GM19025 (cell line): Measurements from ENCODE around the gene TPP2.

ENCODE experiments used
- ATAC-seq: cut with Tn5 transposase; IDR thresholded peaks from one replicate; pipeline ENCODE4 v1.9.1; 2021; ENCODE audit warnings: mild to moderate bottlenecking, low read depth, moderate library complexity; ENCODE audit not compliant: unreplicated experiment

TPP2 gene

GRCh38 chr13:102596147-102597028, at the start of gene TPP2:
TPP2 (plus strand) TSS chr13:102596986; CDS start chr13:102597039, 53 bp downstream.
- peak; percentile 82 for ATAC-seq

GRCh38 chr13:102548811-102549210, 48.0 kb upstream of the TPP2 start:
- no peak for ATAC-seq

DNA sequence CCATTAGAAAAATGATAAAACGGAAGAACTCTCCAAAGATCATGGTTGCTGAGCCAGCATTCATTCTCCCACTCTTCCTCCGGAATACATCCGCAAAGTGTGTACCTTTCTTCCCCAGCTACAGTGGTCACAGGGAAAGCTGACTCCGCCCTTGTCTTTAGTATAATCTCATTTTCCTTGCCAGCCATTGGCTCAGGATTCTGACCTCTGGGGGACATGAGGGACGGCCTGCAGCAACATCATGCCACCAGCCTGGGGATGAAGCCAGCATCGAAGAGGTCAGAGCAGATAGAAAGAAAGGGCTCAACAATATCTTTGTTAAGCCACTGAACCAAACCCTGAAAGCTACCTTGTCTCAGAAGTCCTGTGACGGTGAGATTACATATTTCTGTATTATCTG, 46.3 kb upstream of the TPP2 start:
- ATAC-seq = no peak

DNA sequence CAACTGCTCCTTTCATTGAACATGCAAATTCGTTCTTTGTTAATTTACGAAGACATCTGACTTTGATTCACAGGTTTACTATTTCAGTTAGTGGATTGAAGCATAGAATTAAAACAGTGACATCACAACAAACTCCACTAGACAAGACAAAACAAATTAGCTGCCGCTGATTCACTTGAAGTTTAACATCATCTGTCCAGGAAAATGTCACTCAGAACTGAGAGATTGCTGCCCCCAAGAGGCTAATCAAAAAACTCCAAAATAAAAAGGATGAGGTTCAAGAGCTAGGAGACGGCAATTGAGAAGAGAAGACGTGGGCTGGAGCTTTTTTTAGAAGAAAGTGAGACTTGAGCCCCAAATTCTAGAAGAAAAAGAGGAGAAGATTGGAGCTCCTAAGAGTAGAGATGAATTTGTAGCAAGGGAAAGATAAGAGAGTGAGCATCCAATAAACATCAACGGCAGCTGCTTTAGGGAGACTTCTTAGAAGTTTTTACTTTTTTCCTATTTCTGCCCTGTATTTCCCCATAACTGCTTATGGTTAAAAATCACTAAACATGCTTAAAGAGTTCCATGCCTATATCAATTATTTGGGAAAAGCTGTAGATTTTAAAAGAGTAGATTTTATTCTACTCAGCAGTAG, 40.8 kb upstream of the TPP2 start:
- no peak for ATAC-seq

DNA sequence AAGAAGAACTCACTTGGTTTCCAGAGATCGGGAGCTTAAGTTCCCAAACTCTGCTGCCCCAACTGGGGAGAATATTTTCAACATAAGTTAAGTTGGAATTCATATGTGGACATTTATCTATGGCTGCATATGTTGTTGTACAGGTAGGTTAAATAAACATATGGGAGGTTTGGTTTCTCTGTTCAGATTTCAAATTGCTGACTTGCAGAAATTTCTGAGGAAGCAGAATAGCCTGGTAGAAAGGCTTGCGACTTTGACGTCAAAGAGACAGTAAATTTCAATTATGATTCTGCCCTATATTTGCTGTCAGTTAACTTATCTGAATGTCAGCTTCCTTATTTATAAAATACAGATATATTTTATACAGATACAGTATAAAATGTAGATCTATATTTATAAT, 40.0 kb upstream of the TPP2 start:
- no peak for ATAC-seq

GRCh38 chr13:102558029-102558428, 38.8 kb upstream of the TPP2 start:
- ATAC-seq = no peak

DNA sequence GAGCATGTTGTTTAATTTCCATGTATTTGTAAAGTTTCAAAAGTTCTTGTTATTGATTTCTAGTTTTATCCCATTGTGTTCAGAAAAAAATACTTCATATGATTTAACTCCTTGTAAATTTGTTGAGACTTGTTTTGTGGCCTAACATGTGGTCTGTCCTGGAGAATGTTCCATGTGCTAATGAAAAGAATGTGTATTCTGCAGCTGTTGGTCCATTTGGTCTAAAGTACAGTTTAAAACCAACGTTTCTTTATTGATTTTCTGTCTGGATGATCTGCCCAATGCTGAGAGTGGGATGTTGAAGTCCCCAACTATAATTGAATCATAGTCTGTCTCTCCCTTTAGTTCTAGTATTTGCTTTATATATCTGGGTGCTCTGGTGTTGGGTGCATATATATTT, 34.9 kb upstream of the TPP2 start:
- ATAC-seq = no peak

DNA sequence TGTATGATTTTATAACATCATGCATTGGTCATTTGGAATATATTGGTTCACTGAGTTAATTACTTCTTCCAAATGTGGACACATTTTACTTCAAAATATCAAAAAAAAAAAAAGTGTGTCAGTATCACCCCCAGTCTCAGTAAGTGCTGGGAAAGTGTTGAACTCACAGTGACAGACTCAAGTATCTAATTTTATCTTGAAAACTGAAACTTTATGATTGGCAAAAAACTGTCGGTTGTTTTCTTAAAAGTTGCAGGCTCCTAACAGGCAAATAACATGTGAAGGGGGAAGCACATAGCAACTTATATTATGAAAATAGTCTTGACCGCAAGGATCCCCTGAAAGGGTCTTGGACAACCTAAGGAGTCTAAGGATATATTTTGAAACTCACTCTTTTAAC, 33.5 kb upstream of the TPP2 start:
- ATAC-seq = no peak

GRCh38 chr13:102564564-102564963, 32.2 kb upstream of the TPP2 start:
- no peak for ATAC-seq

GRCh38 chr13:102566513-102566912, 30.3 kb upstream of the TPP2 start:
- ATAC-seq = no peak

DNA sequence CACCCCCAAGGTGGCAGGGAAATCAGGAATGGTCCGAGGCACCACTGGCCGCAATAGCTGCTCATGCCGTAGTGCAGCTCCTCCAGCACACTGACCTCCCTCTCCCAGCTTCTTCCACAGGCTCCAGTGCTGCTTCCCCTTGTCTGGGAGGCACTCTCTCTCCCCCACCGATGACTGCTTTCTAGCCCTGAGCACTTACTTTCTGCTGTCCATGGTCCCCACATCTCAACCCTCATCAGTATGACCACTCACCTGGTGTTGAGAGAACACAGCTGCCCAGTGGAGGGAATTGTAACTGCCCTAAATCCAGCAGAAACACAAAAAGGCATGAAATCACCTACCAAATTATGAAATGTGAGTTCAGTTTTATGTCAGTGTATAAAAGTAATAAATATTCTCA, 28.9 kb upstream of the TPP2 start:
- no peak for ATAC-seq

GRCh38 chr13:102569488-102569887, 27.3 kb upstream of the TPP2 start:
- no peak for ATAC-seq

GRCh38 chr13:102571075-102571474, 25.7 kb upstream of the TPP2 start:
- ATAC-seq = no peak

GRCh38 chr13:102572323-102572722, 24.5 kb upstream of the TPP2 start:
- ATAC-seq = no peak

DNA sequence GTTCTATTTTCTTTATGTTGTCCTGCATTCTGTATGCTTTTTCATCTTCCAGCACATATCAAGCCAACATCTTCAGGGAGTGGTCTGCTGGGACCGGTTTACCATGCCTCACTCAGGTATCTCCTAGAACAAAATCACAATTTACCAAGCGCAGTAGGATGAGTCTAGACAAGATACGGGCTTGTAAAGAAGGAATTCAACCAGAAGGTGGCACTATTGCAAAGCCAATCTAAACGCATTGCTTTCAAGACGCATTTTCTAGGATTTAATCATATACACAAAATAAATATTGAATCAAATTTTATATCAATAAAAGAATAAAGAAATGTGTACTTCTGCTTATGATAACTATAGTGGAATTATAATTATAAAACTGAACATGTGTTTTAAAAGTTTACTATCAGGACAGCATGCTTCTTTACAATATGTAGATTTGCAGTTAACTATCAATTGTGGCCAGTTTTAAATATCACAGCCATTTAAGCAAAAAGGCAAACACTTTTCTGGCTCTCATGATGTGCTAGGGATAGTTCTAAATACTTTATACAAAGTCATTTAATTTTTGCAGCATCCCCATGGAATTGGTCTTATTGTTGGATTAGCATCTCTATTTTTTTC, 16.1 kb upstream of the TPP2 start:
- no peak for ATAC-seq

GRCh38 chr13:102582256-102582655, 14.5 kb upstream of the TPP2 start:
- no peak for ATAC-seq

DNA sequence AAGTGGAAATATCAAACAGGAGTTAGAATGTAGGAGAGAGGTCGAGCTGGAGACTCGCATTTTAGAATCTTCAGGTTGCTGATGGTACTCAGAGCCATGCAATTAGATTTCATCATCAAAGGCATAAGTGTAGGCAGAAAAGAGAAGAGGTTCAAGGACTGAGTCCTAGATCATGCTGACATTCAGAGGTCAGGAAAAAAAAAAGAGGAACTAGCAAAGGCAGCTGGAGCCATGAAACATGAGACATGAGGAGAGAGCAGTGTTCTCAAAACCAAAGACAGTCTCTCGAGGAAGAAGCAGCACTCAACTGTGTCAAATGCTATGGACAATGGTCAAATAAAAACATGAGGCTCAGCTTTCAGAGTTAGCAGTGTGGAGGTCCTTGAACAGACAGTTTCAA, 12.4 kb upstream of the TPP2 start:
- no peak for ATAC-seq

- no peak for ATAC-seq
Measured at GRCh38 chr13:102586615-102587014, 10.2 kb upstream of the TPP2 start.

DNA sequence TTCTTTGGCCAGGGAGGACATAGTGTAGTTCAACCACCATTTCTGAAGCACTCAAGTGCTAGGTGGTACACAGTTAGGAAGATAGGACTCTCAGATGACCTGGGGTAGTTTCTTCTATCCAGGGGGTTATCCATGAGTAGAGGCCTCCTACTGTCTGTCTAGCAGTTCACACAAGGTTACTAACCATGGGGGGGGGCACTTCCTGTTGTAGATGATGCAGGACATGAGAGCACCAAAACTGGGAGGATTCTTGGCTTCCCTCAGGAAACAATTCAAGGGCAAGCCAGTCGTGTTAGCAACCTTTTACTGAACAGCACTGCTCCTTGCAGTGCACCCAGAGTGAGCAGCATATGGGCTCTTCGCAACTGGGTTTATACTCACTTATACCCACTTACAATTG, 8.9 kb upstream of the TPP2 start:
- no peak for ATAC-seq

DNA sequence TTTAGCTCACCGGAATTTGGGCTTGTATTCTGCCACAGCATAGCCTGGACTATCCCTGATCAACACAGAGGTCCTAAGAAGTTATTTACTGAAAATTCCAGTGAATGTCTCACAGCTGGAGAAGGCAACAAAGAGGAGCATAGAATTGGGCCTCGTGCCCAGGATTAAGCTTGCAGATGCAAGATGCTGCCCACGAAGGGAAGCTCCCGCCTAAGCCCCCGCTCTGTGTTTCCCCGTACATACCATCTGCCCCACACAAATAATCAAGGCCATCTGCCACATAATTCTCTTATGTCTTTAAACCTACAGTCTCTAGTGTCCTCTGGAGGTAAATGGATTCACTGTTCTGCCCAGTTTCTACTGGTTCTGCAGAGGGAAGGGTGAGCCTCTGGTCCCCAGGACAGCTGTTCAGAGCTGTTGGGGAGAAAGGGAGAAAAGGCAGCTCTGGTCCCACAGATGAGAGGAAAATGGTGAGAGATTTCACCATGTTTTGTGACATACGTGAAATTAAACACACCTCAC, 7.4 kb upstream of the TPP2 start:
- no peak for ATAC-seq

DNA sequence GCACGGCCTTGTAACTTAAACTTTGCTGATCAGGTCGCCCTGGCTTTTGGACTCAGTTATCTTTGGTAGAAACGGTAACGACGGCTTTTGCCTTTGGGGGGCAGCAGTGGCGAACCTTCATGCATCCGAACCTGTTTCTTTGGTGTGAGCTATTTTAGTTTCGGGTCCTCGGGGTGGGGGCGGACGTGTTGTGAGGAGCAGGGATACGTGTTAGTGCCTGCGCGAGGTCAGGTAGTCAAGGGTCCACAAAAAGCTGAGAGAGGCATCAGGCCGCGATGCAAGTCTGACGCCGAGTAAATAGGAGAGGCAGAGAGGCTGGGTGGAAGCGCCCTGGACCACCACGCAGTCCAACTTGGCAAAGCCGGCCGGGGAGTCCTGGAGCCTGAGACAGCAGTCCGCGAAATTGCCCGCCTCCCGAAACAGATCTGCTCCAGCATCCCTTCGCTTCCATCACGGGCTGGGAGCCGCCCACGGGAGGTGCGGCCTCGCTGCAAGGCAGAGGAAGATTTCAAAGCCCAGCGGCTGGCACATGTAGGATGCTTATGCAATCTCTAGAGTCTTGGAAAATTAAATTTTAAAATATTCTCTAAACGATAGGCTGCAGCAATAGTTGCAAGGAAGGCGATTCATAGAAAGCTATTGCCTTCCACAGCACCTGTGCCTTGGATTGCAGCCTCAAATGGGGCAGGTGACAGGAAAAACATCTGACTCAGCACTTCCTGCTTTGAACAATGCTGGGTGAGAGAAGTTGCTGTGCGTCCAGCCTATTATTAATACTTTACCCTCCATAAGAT, 4.6 kb upstream of the TPP2 start:
- peak; percentile 23 for ATAC-seq
